HL-60/S4 treated with phorbol 12-myristate 13-acetate at 8.2 ng/mL for 4 days and 3 days (cell line): ENCODE measurements around the gene DNAH9.
"Not testable (repeated sequence)": the region's sequence is repeated elsewhere in the genome, so short reads cannot be mapped to it uniquely, and the experiment has no call there.

ENCODE experiments used
- in situ Hi-C: fragments of 300-500 bp; cut with MboI; formaldehyde crosslinking; loops from 2 replicates; pipeline ENCODE4 v1.15.0; 2022; ENCODE audit warnings: low sequenced_read_pairs

DNAH9 gene

DNA sequence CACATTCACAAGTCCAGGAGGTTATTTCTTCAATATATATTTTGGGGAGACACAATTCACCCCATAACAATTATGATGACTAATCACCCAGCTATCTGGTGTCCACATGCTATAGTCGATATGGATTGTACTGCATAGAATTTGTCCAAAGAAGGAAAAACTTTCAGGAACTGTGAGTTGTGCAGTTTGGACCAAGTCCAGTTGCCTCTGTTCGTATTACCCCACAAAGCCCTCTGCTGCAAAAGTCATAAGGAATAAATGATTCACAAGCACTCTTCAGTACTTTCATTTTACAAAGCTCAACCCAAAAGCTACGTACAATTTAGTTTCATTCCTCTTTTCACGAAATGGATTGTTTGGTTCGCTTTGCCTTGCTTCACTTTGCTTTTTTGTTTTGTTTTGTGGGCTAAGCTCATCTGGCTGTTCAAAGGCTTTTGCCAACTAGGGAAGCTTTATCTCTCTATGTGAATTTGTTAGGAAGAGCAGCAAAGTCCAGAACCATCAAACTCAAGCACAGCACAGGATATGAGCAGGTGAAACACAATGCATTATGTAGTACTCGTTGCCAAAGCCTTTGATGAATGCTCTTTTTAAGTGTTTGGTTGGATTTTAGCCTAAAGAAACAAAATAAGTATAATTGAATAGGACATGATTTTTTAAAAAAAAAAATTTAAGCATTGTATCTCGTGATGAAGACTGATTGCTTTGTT lies 300.4 kb downstream of the DNAH9 start:
- in situ Hi-C loops, result no loop called here

GRCh38 chr17:11899537-11899942 lies 301.3 kb downstream of the DNAH9 start:
- in situ Hi-C loops, result no loop called here

DNA sequence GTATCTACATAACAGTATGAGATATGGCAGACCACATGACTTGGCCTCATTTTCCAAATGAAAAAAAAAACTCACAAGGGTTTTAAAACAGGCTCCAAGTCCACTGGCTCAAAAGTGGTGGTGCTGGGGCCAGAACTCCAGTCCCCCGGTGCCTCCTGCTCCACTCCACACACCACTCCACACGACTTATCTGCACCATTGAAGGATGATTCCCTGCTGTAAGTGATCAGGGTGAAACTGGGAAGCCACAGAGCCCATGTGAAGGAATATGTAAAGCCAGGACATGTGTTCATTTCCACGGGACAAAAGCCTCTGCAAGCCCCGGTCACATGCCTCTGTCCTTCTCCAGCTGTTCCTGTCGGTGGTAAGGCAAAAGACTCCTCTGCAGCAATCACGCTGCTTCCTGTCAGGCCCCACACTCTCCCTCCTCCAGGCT lies 301.8 kb downstream of the DNAH9 start:
- in situ Hi-C loops, result no loop called here

- in situ Hi-C loops, result no loop called here
These were observed 302.4 kb downstream of the DNAH9 start for GRCh38 chr17:11900655-11901054.

GRCh38 chr17:11901931-11902330 lies 303.7 kb downstream of the DNAH9 start:
- in situ Hi-C loops, result no loop called here

DNA sequence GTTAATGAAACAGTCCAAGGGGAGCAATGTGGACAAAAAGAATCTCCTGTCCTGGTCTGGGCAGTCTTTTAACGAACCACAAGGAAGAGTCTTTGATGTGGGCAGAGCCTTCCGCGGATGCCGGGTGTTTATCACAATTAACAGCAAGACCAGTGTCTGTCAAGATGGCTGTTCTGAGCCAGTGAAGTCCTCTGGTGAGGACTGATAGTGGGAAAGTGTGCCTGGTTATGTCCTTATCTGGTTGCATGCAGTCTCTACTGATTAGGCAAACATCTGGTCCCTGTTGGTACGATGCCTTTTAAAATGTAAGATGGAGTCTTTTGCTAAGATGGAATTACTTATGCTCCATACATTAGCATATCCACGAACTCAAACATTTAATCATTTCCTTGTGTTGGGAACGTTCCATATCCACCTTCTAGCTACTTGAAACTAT lies 310.5 kb downstream of the DNAH9 start:
- in situ Hi-C loops, result no loop called here

DNA sequence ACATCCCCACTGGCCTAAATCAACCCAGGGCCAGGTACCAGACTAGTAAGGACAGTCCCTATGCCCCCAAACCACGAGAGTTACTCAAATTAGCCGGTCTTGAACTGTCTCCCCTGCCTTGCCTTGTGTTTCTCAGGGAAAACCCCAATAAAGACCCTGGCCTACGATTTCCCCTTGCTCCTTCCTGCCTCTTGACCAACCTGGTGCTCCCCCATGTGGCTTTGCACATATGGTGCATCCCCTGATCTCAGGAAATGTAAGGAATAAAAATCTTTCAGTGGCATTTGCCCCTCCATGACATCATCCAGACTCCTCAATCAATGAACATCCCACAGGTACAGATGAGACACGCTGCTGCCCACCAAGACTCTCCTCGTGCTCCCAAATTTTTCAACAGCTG lies 311.1 kb downstream of the DNAH9 start:
- in situ Hi-C loops, result no loop called here

DNA sequence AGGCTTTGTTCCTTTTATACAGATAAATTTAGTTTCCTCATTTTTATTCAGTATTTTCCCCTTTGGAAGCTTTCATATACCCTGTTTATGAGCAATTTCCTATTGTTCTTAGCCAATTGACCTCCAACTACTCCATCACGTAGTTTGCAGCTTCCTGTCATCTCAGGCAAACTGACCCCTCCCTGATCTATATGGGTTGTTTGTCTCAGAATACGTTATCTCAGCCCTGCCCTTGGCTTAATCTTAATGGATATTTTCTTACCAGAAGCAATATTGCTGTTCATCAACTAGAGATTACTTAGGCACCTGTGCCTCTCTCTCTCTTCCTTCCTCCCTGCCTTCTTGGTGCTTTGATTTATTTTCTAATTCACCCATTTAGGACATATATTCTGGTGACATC lies 317.8 kb downstream of the DNAH9 start:
- in situ Hi-C loops, result no loop called here

- in situ Hi-C loops, result no loop called here
These were observed 319.1 kb downstream of the DNAH9 start for GRCh38 chr17:11917415-11917814.

DNA sequence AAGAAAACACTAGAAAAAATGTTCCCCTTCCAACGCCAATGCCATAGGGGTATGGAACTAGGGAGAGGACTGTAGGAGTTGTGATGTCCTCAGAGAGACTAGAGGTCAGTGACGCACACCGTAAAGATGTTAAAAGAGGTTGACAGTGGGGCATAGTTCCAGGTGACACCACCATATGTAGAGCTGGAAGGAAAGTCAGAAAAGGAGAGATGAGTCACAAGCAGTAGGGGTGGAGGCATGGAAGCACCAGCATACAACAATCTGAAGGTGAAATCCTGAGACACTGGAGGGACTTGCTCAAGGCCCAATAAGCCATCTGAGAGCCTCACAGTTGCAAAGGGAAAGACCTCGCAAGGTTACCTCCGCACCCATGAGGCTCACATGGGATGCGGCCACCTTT lies 323.0 kb downstream of the DNAH9 start:
- in situ Hi-C loops, result no loop called here

- in situ Hi-C loops, result no loop called here
These were observed 324.4 kb downstream of the DNAH9 start for GRCh38 chr17:11922638-11923037.

GRCh38 chr17:11924076-11924475 lies 325.8 kb downstream of the DNAH9 start:
- in situ Hi-C loops, result no loop called here

DNA sequence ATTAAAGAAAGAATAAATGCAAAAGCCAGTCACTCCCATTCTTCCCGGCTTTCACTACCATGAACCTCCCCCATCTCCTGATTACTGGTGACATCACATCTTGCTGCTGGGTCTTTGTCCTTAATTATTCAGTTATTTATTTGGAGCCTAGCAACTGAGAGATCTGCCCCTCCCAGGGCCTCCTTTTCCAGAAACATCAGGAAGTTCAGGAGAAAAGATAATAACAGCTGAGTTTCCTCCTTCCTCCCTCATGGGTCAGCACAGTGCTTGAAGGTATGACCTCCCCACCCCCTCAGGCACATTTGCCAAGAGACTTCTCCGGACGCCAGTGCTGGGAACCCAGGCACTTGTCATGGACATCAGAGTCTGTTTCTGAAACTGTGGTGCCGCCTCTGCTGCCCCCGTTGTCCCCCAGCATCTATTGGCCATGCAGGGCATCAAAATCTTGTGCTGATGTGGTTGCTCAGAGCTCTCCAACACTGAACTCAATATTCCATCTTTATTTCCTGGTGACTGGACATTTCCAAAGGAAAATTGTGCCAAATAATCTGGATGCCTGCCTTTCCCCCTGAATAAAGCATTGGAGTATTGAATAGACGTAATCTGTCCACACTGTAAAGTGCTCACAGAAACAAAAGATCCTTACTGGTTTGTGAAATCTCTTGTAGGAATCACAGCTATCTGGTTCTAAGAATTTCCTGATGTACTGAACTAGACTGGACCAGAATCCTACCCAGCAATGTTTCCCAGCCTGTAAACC lies 327.2 kb downstream of the DNAH9 start:
- in situ Hi-C loops, result no loop called here

DNA sequence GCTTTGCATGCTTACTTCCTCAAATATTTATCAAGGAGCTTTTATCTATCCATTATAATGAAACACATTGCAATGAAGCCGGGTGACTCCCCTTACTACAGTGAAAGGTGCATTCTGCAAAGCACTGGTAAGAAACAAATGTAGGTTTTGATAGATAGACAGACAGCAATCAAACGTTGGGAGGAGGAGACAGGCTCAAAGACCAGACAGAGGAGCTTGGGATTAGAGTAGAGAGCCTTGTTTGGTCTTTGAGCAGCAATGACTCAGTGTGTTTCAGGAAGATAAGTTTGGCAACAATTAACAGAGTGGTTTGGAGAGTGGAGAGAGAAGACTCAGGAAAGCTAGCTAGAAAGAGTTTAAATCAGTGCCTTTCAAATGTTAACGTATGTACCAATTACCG lies 330.2 kb downstream of the DNAH9 start:
- in situ Hi-C loops, result no loop called here

- in situ Hi-C loops, result no loop called here
These were observed 334.1 kb downstream of the DNAH9 start for GRCh38 chr17:11932337-11932898.

DNA sequence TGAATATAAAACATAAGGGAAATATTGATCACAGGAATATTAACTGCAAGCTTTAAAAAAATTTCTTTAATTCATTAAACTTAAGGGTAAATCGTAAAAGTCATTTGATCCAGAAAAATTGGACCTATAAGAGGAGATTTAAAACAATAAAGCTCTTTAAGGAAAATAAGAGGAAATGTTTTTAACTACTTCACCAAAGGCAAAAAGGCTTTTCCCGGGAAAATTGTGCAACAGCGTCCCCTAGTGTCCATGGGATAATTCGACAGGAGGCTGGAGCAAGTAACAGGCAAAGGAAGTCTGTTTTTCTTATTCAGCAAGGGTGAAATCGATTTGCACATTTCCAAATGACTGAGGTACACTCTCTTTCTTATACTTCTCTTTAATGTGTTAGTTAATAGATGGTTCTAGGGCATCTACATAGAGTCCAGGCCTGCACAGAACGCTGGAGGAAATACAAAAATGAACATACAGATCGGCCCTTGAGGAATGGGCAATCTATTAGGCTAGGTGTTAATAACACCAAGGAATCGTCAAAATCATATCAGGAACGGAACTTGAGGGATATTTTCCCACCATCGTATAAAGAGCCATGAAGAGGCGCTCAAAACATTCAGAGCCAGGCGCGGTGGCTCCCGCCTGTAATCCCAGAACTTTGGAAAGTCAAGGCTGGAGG lies 337.6 kb downstream of the DNAH9 start:
- in situ Hi-C loops, result no loop called here

DNA sequence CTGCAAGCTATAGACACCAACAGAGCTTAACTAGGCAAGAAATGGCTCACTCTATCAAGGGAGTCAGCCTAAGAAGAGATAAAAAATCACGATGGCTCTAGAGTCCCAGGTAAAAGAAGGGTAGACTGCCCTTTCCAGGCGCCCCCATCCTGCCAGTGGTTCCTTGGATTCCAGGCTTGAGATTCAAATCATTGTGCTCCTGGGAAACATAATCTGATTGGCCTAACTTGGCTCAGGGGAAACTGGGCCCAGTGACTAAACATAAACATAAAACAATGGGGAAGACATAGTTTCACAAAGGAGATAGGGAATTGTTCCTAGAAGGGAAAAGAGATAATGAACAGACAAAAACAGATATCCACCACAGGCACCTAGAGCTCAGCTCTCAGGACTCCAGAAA lies 342.6 kb downstream of the DNAH9 start:
- in situ Hi-C loops, result no loop called here

DNA sequence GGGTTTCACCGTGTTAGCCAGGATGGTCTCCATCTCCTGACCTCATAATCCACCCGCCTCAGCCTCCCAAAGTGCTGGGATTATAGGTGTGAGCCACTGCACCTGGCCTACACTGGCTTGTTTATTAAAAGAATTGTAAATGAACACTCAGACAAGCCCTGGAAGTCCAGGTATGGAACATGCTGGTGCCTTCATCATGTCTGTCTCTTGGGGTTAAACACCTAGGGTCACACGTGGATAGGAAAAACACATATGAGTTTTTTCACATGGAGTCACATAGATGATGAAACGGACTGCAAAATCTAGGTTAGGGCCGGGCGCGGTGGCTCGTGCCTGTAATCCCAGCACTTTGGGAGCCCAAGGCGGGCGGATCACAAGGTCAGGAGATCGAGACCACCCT lies 344.8 kb downstream of the DNAH9 start:
- in situ Hi-C loops, result not testable (repeated sequence)

DNA sequence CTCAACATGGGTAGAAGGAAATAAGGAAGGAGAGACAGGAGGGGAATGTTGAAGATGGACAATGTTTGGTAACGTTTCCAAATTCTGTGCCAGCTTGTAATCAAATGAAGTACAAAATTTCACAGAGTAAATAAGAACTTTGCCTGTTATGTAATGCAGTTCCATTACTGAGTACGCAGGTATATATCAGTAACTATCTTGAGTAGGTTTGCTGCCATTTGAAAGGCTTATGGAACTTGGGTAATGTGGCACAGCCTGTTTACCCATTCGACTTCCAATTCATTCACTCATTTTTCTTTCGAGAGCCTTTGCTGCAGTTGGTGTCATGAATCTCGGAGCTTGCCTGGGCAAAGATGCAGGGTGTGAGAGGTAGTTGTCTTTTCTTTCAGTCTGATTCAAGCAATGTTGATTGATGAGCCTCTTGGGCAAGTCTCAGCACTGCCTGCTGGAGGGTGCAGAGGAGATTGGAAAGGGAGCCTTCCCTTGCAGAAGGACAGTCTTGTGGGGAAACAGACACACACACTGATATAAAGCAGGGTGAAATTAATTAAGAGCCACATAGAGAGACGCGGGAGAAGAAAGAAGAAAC lies 345.6 kb downstream of the DNAH9 start:
- in situ Hi-C loops, result no loop called here

GRCh38 chr17:11944587-11944986 lies 346.3 kb downstream of the DNAH9 start:
- in situ Hi-C loops, result no loop called here

- in situ Hi-C loops, result no loop called here
These were observed 350.5 kb downstream of the DNAH9 start for GRCh38 chr17:11948789-11949188.
